Ishikawa (cell line): ENCODE data around the gene NSMCE4A.

Experiments used
- CEBPB ChIP-seq: IDR thresholded peaks from 2 replicates; pipeline ENCODE4 v1.6.1; 2012
- CREB1 ChIP-seq: IDR thresholded peaks from 2 replicates; pipeline ENCODE4 v1.6.1; 2012; ENCODE audit warnings: low read depth
- EGR1 ChIP-seq: IDR thresholded peaks from 2 replicates; pipeline ENCODE4 v1.6.1; 2012
- EP300 ChIP-seq: IDR thresholded peaks from 2 replicates; pipeline ENCODE4 v1.6.1; 2012; ENCODE audit warnings: borderline replicate concordance
- FOXM1 ChIP-seq: IDR thresholded peaks from 2 replicates; pipeline ENCODE4 v1.6.1; 2012; ENCODE audit warnings: low read depth, borderline replicate concordance
- MAX ChIP-seq: IDR thresholded peaks from 2 replicates; pipeline ENCODE4 v1.6.1; 2012
- NFIC ChIP-seq: IDR thresholded peaks from 2 replicates; pipeline ENCODE4 v1.6.1; 2012
- RAD21 ChIP-seq: IDR thresholded peaks from 2 replicates; pipeline ENCODE4 v1.6.1; 2012; ENCODE audit warnings: low read depth
- REST ChIP-seq: IDR thresholded peaks from 2 replicates; pipeline ENCODE4 v1.6.1; 2012; ENCODE audit warnings: low read depth, mild to moderate bottlenecking
- TAF1 ChIP-seq: IDR thresholded peaks from 2 replicates; pipeline ENCODE4 v1.6.1; 2012; ENCODE audit warnings: low read depth, mild to moderate bottlenecking
- TCF12 ChIP-seq: IDR thresholded peaks from 2 replicates; pipeline ENCODE4 v1.6.1; 2012; ENCODE audit warnings: low read depth
- TEAD4 ChIP-seq: IDR thresholded peaks from 2 replicates; pipeline ENCODE4 v1.6.1; 2012
- USF1 ChIP-seq: IDR thresholded peaks from 2 replicates; pipeline ENCODE4 v1.6.1; 2012
- YY1 ChIP-seq: IDR thresholded peaks from 2 replicates; pipeline ENCODE4 v1.6.1; 2012; ENCODE audit warnings: low read depth
- ZBTB7A ChIP-seq: IDR thresholded peaks from 2 replicates; pipeline ENCODE4 v1.6.1; 2012; ENCODE audit warnings: low read depth

Gene NSMCE4A

GRCh38 chr10:121947343-121948330 is 27.4 kb downstream of the NSMCE4A start:
- TF ChIP-seq TEAD4 = no peak
- TF ChIP-seq NFIC = no peak
- no peak for TF ChIP-seq USF1
- TF ChIP-seq RAD21 = no peak
- no peak for TF ChIP-seq CEBPB
- no peak for TF ChIP-seq TAF1
- no peak for TF ChIP-seq EP300
- TF ChIP-seq MAX = no peak
- TF ChIP-seq YY1 = no peak
- TF ChIP-seq REST = no peak
- TF ChIP-seq TCF12 = no peak
- no peak for TF ChIP-seq CREB1
- no peak for TF ChIP-seq EGR1
- no peak for TF ChIP-seq ZBTB7A
- no peak for TF ChIP-seq FOXM1

GRCh38 chr10:121942749-121943416 is 32.1 kb downstream of the NSMCE4A start:
- TF ChIP-seq RAD21 = no peak
- TF ChIP-seq NFIC = no peak
- TF ChIP-seq EGR1 = no peak
- TF ChIP-seq REST = no peak
- no peak for TF ChIP-seq TEAD4
- TF ChIP-seq FOXM1 = no peak
- TF ChIP-seq TAF1 = no peak
- no peak for TF ChIP-seq ZBTB7A
- no peak for TF ChIP-seq TCF12
- no peak for TF ChIP-seq EP300

GRCh38 chr10:121941532-121941931 is 33.5 kb downstream of the NSMCE4A start:
- TF ChIP-seq ZBTB7A (no peak), TEAD4 (no peak), REST (no peak), CEBPB (no peak), TAF1 (no peak), USF1 (no peak), EGR1 (no peak), YY1 (no peak), CREB1 (no peak)

GRCh38 chr10:121936295-121936694 is 38.7 kb downstream of the NSMCE4A start:
- TF ChIP-seq MAX = no peak
